HG02884 (cell line): ENCODE measurements around the gene CEACAM6.
"Not testable (repeated sequence)": the region's sequence is repeated elsewhere in the genome, so short reads cannot be mapped to it uniquely, and the experiment has no call there.

Experiments used
- ATAC-seq: cut with Tn5 transposase; IDR thresholded peaks from one replicate; pipeline ENCODE4 v1.9.1; 2021; ENCODE audit warnings: mild to moderate bottlenecking, moderate library complexity; ENCODE audit not compliant: unreplicated experiment

Gene CEACAM6

DNA sequence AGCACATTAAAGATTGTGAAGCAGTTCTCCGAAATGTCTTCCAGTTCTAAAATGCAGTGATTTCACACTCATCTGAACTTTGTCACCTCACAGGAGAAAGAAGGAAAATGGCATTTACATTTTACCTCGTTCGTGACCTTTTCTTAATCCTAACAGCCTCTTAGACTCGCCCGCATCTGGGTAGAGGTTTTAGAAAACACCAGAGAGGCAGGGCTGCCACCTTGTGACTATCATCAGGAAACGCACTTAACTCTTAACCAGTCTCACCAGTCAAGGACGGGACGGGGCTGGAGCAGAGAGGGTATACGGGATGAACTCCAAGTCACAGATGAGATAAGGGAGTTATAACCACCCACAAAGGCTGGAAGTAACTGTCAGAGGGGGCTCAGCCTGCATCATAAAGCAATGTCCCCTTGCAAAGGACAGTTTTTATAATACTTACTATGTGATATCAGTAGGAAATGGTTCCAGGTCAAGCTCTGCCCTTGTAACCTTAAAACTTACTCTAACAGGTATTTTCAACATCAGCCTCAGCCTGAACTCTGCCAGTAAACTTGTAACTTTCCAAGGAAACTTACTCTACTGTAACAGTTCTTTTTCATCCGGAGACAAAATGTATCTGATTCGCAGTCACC is 8.6 kb upstream of the CEACAM6 start:
- no peak for ATAC-seq

DNA sequence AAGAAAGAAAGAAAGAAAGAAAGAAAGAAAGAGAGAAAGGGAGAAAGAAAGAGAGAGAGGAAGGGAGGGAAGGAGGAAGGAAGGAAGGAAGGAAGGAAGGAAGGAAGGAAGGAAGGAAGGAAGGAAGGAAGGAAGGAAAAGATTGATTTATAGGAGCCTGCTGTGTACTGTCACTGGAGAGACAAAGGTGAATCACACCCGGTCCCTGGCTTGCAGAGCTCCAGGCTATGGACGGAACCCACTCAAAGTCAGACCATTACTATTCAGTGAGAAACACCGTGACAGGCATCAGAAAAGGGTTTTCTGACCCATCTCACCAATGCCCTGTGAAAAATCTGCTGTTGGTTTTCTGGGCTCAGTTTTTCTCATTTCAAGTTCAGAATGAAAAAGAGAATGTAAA is 7.3 kb upstream of the CEACAM6 start:
- ATAC-seq = no peak

DNA sequence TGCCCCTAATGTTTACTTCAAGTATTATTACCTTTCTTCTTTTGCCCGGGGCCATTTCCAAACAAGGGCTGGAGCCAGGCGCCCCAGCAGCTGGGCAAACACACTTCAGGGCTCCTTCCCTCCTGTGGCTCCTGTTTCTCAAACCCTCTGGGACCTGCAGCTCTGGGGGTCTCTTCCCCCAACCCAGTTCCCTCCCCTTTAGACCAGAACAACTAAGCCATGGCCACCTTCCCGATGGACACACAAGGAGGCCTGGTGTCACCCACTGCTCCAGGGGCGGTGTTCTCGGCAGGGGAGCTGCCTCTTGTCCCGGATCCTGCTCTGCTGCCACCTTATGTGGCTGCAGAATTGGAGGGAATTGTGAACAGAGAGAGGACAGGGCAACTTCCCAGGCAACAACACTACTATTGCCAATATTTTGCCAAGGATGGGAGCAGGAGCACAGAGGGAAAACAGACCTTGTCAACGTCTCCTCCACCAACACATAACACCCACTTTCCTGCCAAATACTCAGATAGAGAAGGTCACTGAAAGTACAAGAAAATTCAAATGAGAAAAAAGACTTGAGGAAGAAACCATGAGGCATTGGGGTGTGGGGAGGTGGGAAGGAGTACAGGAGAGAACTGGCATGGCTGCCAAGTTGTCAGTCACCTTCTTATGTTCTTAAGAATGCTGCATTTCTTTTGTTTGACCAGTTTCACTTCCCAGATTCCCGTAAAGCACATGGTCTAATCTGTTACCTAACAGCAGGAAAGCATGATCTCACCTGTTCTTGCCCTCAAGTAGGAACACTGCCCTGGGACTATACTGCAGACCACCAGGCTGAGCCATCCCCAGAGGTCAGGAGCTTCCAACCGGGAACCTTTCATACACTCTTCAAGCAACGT is 4.8 kb upstream of the CEACAM6 start:
- not testable (repeated sequence) for ATAC-seq

DNA sequence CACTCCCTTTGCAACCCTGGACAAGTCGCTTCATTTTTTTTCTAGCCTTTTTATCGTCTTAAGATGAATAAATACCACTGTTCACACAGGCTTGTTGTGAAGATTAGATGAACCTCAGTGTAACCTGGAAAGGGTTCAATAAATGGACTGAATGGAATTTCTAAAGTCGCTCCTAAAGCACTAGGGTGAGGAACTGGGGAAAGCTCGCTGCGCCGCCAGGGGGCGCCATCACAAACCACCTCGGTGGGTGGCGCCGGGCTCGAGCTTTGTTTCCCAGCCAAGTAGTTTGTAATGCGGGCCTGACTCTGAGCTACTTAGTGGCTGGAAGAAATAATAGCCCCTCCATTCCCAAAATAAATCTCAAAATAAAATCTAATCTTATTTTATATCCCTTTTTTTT is 2.2 kb upstream of the CEACAM6 start:
- ATAC-seq = no peak

DNA sequence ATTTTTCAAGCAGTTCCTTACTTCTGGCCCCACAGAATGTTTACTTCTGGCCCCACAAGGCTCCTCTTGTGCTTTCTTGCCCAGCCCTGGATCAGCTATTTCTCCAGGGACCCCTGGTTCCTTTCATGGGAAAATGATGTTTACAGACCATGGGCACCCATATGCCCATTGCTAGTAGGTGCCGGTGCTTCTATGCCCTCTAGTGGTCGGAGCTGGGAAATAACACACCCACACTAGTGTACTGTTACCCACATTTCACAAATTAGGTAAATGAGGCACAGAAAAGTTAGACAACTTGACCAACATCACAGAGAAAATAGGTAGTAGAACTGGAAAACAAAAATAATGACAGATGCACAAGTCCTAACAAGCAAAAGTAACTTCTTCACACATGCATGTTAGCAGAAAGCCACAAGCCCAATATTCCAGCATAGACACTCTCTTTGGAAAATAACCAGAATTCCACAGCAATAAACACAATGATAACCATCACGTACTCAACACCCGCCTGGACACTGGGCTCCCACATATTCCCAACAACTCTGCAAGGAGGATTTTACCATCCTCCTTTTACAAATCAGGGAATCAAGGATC is 1.3 kb upstream of the CEACAM6 start:
- ATAC-seq = no peak

DNA sequence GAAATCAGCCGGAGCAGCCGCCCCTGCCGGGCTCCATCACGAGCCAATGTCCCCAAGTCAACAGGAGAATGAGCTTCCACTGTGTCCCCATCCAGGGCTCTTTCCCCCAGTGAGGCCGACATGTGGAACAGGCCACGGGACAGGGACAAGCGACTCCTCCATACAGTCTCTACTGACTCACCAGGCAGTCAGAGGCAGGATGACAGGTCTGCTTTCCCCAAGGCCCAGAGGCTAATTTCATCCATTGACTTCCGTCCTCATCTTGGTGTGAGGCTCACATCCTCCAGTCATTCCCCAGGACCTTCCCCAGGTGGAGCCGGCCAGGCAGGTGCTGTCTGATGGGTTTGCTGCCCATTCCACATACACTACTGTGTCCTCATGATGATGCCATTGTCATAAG is 3.5 kb downstream of the CEACAM6 start:
- no peak for ATAC-seq

DNA sequence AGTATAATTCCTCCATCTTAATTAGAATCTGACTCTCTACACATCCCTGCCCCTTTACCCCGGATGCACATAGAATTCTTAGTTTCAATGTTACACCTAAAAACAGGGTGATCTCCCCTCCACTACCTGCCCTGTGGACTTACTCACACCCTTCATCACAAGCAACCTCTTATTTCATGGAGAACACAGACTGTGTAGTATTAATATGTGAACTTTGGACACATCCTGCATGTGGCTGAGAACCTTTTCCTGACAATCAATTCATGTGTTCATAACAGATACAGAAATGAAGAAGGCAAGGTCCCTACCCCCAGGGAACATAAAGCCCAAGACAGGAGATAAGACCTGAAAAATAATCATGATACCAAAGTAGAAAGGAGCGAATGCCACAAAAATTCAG is 11.8 kb downstream of the CEACAM6 start:
- ATAC-seq = no peak

DNA sequence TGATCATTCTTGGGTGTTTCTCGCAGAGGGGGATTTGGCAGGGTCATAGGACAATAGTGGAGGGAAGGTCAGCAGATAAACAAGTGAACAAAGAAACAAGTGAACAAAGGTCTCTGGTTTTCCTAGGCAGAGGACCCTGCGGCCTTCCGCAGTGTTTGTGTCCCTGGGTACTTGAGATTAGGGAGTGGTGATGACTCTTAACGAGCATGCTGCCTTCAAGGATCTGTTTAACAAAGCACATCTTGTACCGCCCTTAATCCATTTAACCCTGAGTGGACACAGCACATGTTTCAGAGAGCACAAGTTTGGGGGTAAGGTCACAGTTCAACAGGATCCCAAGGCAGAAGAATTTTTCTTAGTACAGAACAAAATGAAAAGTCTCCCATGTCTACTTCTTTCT is 12.8 kb downstream of the CEACAM6 start:
- ATAC-seq = not testable (repeated sequence)

DNA sequence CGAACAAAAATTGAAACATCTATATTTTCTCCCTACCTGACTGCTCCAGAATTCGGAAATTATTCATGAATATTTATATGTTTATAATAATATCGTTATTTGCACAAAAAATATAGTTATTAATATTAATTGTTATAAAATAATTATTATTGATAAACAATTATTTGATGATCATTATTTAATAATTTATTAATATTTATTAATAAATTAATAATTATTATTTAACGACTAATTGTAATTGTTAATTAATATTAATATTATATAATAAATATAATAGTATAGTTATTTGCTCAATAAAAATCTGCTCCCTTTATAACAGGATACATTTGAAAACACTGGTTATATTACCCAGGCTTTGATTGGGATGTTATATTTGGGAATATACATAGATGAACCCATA is 14.3 kb downstream of the CEACAM6 start:
- ATAC-seq = no peak

DNA sequence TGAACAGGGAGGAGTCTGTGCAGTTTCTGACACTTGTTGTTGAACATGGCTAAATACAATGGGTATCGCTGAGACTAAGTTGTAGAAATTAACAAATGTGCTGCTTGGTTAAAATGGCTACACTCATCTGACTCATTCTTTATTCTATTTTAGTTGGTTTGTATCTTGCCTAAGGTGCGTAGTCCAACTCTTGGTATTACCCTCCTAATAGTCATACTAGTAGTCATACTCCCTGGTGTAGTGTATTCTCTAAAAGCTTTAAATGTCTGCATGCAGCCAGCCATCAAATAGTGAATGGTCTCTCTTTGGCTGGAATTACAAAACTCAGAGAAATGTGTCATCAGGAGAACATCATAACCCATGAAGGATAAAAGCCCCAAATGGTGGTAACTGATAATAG is 16.1 kb downstream of the CEACAM6 start:
- no peak for ATAC-seq

DNA sequence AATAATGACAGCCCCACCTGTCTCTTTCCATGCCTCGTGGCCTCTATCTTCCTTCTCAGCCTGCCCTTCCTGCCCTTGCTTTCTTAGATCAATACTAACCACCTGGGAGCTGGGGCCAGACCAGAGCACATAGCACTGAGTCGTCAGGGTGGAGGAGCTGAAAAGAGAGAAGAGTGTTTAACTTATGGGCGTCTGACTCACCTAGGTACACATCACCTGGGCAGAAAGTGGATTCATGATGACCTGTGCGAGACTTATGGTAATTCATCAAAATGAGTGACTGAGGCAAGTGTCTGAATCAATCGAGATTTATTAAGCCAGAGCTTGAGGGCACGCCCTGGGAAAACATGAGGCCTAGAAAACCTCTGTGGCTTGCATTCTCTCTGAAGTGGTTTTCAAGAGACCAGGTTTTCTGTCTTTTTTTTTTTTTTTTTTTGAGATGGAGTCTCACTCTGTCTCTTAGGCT is 19.2 kb downstream of the CEACAM6 start:
- no peak for ATAC-seq

DNA sequence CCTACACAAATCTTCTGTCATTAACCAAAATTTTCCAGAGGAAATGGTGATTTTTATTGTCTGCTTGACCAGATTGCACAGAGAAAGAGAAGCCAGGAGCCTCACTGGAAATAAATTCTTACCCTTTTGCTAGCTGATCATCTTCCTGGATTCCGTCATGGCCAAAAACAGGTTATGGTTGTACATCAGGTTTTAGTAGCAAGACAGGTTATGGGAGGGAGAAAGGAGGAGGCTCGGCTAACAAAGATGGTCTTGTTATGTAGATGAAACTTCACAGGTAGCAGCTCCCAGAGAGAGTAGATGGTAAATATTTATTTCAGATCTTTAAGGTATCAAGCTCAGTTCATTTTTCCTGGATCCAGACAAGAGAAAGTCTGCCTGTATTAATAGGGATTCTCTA is 21.4 kb downstream of the CEACAM6 start:
- ATAC-seq = no peak

DNA sequence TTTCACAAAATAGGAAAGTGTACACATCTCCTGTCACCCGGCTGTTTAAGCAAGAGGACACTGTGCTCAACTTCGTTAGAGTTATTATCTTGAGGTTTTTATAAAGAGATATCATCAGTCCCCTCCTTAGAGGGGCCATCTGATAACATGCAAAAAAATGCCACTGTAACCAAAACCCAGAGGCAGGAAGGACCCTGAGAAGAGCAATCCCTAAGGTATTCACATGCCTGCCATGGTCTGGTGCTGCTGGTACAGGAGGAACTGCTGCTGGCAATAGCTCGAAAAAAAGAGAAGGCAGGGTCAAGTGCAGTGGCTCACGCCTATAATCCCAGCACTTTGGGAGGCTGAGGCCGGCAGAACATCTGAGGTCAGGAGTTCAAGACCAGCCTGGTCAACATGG is 28.3 kb downstream of the CEACAM6 start:
- ATAC-seq = no peak

DNA sequence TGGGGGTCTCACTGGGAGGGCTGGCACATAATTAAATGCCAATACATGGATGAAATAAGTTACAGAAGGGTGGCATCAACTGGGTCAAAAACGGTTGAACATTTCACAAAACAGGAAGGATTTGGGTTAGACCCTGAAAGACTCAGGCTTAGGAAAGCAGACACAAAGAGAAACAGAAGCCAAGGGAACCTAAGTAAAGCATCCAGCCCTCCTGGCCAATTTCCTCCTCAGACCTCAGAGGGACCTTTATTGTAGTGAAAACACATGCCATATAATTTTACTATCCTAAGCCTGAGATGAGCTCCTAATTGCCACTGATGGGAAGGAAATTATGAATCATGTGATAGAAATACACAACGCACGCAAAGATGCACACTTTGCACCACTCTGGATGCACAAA is 29.0 kb downstream of the CEACAM6 start:
- no peak for ATAC-seq

DNA sequence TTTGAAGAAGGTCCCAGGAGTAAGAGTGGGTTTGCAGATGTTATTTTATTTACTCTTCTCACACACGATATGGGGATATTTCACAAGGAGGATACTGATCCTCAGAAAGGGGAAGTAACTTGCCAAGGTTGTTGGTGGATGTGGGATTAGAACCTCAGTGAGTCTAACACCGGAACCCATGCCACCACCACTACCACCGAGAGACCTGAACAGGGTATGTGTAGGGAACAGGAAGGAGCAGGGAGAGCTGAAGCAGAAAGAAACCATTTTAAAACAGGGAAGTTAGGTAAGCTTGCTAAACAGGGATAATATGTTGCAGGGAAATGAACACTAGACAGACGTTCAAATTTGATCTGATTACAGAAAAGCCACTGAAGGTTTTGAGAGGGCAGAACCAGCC is 29.4 kb downstream of the CEACAM6 start:
- ATAC-seq = no peak

DNA sequence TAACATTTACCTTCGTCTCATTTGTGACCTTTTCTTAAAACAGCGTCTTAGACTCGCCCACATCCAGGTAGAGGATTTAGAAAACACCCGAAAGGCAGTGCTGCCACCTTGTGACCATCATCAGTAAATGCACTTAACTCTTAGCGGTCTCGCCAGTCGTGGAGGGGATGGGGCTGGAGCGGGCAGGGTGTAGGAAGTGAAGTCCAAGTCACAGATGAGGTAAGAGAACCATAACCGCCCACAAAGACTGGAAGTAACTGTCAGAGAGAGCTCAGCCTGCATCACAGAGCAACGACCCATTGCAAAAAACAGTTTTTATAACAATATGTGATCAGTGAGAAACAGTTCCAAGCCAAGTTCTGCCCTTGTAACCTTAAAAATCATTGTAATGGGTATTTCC is 30.3 kb downstream of the CEACAM6 start:
- ATAC-seq = no peak

DNA sequence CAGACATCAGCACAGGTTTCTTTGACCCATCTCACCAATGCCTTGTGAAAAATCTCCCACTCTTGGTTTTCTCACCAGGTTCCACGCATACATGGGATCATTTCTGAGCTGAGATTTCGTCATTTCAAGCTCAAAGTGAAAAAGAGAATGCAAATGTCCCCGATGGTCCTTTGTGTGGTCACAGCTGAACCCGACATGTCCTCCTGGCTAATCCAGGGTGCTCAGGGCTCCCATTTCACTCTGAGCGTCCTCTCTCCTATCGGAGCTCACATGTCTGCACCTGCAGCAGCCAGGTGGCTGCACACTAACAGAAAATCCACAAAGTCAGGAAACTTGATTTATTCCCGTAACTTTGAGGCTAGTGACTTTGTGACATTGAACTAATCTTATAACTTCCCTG is 31.7 kb downstream of the CEACAM6 start:
- ATAC-seq = no peak

DNA sequence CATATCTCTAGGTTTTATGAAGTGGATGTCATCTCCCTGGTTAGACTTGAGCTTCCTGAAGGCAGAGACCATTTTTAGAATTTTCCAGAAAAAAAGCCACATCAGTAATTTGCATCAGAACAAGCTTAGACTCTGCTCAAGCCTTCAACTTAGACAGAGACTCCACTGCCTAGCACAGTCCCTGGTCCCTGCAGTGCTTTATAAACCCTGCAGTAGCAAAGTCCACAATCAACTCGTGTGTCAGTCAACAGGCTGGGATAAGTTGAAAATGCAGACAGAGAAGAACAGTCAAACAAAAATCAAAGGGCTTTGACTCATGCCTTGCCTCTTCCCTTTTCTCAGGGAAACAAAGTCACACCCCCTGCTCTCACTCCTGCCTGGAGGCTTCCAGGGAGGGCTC is 33.2 kb downstream of the CEACAM6 start:
- not testable (repeated sequence) for ATAC-seq

DNA sequence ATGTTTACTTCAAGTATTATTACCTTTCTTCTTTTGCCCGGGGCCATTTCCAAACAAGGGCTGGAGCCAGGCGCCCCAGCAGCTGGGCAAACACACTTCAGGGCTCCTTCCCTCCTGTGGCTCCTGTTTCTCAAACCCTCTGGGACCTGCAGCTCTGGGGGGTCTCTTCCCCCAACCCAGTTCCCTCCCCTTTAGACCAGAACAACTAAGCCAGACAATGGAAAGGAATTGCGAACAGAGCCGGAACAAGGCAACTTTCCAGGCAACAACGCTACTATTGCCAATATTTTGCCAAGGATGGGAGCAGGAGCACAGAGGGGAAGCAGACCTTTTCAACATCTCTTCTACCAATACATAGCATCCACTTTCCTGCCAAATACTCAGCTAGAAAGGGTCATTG is 33.7 kb downstream of the CEACAM6 start:
- not testable (repeated sequence) for ATAC-seq

DNA sequence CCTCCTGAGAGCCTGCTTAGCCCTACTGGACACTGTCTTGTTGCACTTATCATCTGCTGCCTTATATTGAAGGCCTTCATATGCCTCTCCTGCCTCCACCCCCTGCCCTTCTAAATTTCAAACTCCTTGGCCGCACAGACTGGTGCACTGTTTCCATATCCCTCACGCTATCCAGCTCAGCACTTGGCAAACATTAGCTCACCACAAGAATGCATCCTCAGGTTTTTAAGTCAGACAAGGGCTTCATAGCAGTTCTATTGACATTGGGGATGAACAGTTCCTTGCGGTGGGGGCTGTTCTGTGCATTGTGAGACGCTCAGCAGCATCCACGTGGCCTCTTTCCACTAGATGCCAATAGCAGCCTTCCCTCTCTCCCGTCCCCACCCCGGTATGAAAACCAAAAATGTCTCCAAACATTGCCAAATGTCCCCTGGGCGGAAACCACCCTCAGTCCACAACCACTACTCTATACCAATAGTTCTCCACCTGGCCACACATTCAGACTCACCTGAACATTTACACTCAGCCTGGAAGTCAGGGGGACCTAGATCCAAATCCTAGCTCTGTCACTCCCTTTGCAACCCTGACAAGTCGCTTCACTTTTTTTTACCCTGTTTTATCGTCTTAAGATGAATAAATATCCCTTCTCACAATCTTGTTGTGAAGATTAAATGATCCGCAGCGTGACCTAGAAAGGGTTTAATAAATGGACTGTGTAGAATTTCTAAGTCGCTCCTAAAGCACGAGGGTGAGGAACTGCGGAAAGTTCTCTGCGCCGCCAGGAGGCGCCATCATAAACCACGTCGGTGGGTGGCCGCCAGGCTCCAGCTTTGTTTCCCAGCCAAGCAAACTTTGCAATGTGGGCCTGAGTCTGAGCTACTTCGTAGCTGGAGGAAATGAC is 37.4 kb downstream of the CEACAM6 start:
- no peak for ATAC-seq

DNA sequence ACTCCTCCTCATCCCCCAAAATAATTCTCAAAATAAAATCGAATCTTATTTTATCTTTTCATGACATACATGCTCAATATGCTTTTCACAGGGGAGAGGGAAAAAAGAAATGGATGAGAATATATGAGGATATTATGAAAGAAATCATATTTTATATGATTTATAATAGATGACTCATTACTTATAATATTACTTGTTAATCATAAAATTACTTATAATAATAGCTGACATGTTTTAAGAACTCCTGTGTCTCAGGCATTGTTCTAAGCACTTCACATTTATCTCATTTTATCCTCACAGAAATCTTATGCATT is 38.0 kb downstream of the CEACAM6 start:
- ATAC-seq = no peak
